Measurements from ENCODE around the gene NPDC1. TPM values are rescaled to one million over a fixed set of nuclear protein-coding genes. Genes with fewer than 3 reads are reported as not detected.

The NPDC1 gene
- total RNA-seq, 1 donor from 2014 or later: 68.0 TPM

- Mint-ChIP-seq H3K36me3 (no peaks in the 10 kb centered on the region), H3K4me1 (ENCODE audit: unreplicated experiment) (no peaks in the 10 kb centered on the region), H3K9me3 (no peaks in the 10 kb centered on the region), H3K27me3 (no peaks in the 10 kb centered on the region), H3K4me3 (no peak within 1 kb of the TSS), H3K27ac (no peak within 1 kb of the TSS)
- DNase-seq (ENCODE audit: extremely low spot score, unreplicated experiment): no peak
- no peak for TF ChIP-seq CTCF (conservative IDR thresholded peaks at IDR 0.05)
These were observed 13.9 kb downstream of the NPDC1 start, which contains the start of gene FUT7 for GRCh38 chr9:137031904-137032640. Gene FUT7, minus strand, starts transcription at chr9:137032088. Its CDS starts 97 bp downstream, at chr9:137031991.

GRCh38 chr9:137030538-137031527 lies 15.1 kb downstream of the NPDC1 start:
- TF ChIP-seq CTCF (conservative IDR thresholded peaks at IDR 0.05): no peak
- Mint-ChIP-seq H3K4me3 (no peak overlapping the region), H3K9me3 (no peaks in the 10 kb centered on the region), H3K4me1 (ENCODE audit: unreplicated experiment) (no peaks in the 10 kb centered on the region), H3K27ac (no peak overlapping the region), H3K27me3 (no peaks in the 10 kb centered on the region), H3K36me3 (no peaks in the 10 kb centered on the region)
- DNase-seq (ENCODE audit: extremely low spot score, unreplicated experiment): no peak

GRCh38 chr9:137030006-137030405 lies 16.0 kb downstream of the NPDC1 start:
- Mint-ChIP-seq H3K4me3 (no peak overlapping the region), H3K4me1 (ENCODE audit: unreplicated experiment) (no peaks in the 10 kb centered on the region), H3K27me3 (no peaks in the 10 kb centered on the region), H3K9me3 (no peaks in the 10 kb centered on the region), H3K27ac (no peak overlapping the region), H3K36me3 (no peaks in the 10 kb centered on the region)
- TF ChIP-seq CTCF (conservative IDR thresholded peaks at IDR 0.05): no peak
- no peak for DNase-seq (ENCODE audit: extremely low spot score, unreplicated experiment)

- H3K27ac Mint-ChIP-seq: peak overlapping the region; percentile 70
- TF ChIP-seq CTCF (conservative IDR thresholded peaks at IDR 0.05): peak; percentile 91
These were observed 16.7 kb downstream of the NPDC1 start for GRCh38 chr9:137029058-137029936.

More at GRCh38 chr9:137029058-137029936, 16.7 kb downstream of the NPDC1 start:
- Mint-ChIP-seq H3K4me3 (peak overlapping the region; percentile 80), H3K9me3 (no peaks in the 10 kb centered on the region), H3K27me3 (no peaks in the 10 kb centered on the region), H3K36me3 (no peaks in the 10 kb centered on the region), H3K4me1 (ENCODE audit: unreplicated experiment) (no peaks in the 10 kb centered on the region)
- DNase-seq (ENCODE audit: extremely low spot score, unreplicated experiment): peak; percentile 87

Measured in type B pancreatic cell (in vitro differentiated cells).